SU-DHL-6 (cell line): ENCODE results near the gene CRYBG1.

Source experiments
- H2AFZ ChIP-seq: fragments of 200-600 bp; sonication (generic); 2 replicates; pipeline ENCODE4 v1.6.1; 2014; ENCODE audit warnings: low read depth, mild to moderate bottlenecking, moderate library complexity, mixed read lengths, antibody characterized with exemption, low read length; ENCODE audit not compliant: severe bottlenecking
- H3F3A ChIP-seq: fragments of 200-600 bp; shearing (Covaris generic); 2 replicates; pipeline ENCODE4 v1.6.0; 2016; ENCODE audit warnings: antibody characterized with exemption, mild to moderate bottlenecking; ENCODE audit not compliant: insufficient read depth
- H3K27ac ChIP-seq: fragments of 200-600 bp; sonication (generic); 2 replicates; pipeline ENCODE4 v1.5.1; 2016; ENCODE audit warnings: low read depth, mild to moderate bottlenecking, low read length, moderate library complexity, mixed read lengths
- H3K27me3 ChIP-seq: fragments of 200-600 bp; sonication (generic), shearing (Covaris generic); 2 replicates; pipeline ENCODE4 v1.6.0; 2014; ENCODE audit warnings: mild to moderate bottlenecking, low read length
- H3K36me3 ChIP-seq: fragments of 200-600 bp; sonication (generic); 2 replicates; pipeline ENCODE4 v1.6.1; 2014; ENCODE audit warnings: mild to moderate bottlenecking, low read length, mixed read lengths
- H3K4me2 ChIP-seq: fragments of 300-600, 200-600 bp; shearing (Covaris generic), sonication (generic); 2 replicates; pipeline ENCODE4 v1.6.0; 2014; ENCODE audit warnings: low read length, low read depth, mild to moderate bottlenecking; ENCODE audit not compliant: poor library complexity, severe bottlenecking
- H3K4me3 ChIP-seq: fragments of 200-600 bp; sonication (generic); 2 replicates; pipeline ENCODE4 v1.5.1; 2014; ENCODE audit warnings: antibody characterized with exemption, low read length, mild to moderate bottlenecking, mixed read lengths; ENCODE audit not compliant: insufficient read depth, poor library complexity, severe bottlenecking
- H3K79me2 ChIP-seq: fragments of 200-600 bp; sonication (generic); 2 replicates; pipeline ENCODE4 v1.6.1; 2014; ENCODE audit warnings: mild to moderate bottlenecking, low read length, moderate library complexity; ENCODE audit not compliant: insufficient read depth
- H3K9ac ChIP-seq: fragments of 200-600 bp; sonication (generic); 2 replicates; pipeline ENCODE4 v1.7.0; 2014; ENCODE audit warnings: mild to moderate bottlenecking, low read length
- H3K9me2 ChIP-seq: fragments of 200-600 bp; sonication (generic); replicated peaks from 2 replicates; pipeline ENCODE4 v1.6.1; 2014; ENCODE audit warnings: low read length; ENCODE audit not compliant: insufficient read depth
- H3K9me3 ChIP-seq: fragments of 200-600 bp; sonication (generic); 2 replicates; pipeline ENCODE4 v1.6.1; 2014; ENCODE audit warnings: low read length, mixed read lengths; ENCODE audit not compliant: insufficient read depth
- H4K20me1 ChIP-seq: fragments of 200-600 bp; sonication (generic); 2 replicates; pipeline ENCODE4 v1.6.1; 2014; ENCODE audit warnings: low read depth, mild to moderate bottlenecking, antibody characterized with exemption, low read length, moderate library complexity, mixed read lengths
- CTCF ChIP-seq: fragments of 200-600 bp; sonication (generic); IDR thresholded peaks from one replicate; pipeline ENCODE4 v1.5.1; 2017; ENCODE audit warnings: antibody characterized with exemption, mild to moderate bottlenecking, low read length, moderate library complexity; ENCODE audit not compliant: insufficient read depth, poor library complexity, severe bottlenecking
- EZH2phosphoT487 ChIP-seq: fragments of 200-600 bp; sonication (generic), shearing (Covaris generic); conservative IDR thresholded peaks from 2 replicates; pipeline ENCODE4 v1.6.1; 2018; ENCODE audit warnings: mild to moderate bottlenecking, antibody characterized with exemption, low read length, moderate library complexity, mixed read lengths

CRYBG1 gene

GRCh38 chr6:106563614-106564013 is 203.1 kb downstream of the CRYBG1 start:
- TF ChIP-seq CTCF (no peak), EZH2phosphoT487 (no peak)
- H3K36me3 ChIP-seq = peaks cover 39% of the 10 kb centered on the region

DNA sequence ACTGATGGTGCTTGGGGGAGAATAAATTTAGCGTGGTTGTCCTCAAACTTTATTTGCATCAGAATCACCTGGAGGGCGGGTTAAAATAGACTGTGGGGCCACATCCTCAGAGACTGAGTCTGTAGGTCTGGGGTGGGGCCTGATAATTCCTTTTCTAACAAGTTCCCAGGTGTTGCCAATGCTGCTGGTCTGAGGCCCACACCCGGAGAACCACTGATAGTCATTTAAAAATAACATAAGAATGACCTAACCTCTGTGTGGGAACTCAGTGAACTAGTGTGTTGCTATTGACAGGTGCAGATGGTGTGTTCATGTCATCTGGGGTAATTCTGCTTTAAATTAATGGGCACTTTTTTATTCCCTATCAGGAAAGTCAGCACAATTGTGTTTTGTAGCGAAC is 204.0 kb downstream of the CRYBG1 start:
- no peak overlapping the region for H3K9ac ChIP-seq
- no peak overlapping the region for H3K27ac ChIP-seq
- no peak for TF ChIP-seq EZH2phosphoT487
- no peak for TF ChIP-seq CTCF
- no peaks in the 10 kb centered on the region for H3K9me3 ChIP-seq
- H3K4me3 ChIP-seq = no peak overlapping the region
- no peaks in the 10 kb centered on the region for H3K79me2 ChIP-seq
- no peak overlapping the region for H3K4me2 ChIP-seq
- H3K36me3 ChIP-seq = peaks cover 38% of the 10 kb centered on the region
- H2AFZ ChIP-seq = no peak overlapping the region
- H3K27me3 ChIP-seq = no peaks in the 10 kb centered on the region
- H3K9me2 ChIP-seq = no peaks in the 10 kb centered on the region
- H3F3A ChIP-seq = peaks cover 33% of the 10 kb centered on the region
- no peaks in the 10 kb centered on the region for H4K20me1 ChIP-seq

More at GRCh38 chr6:106563614-106564013, 203.1 kb downstream of the CRYBG1 start:
- Histone ChIP-seq H3K79me2 (no peaks in the 10 kb centered on the region), H3K9me3 (no peaks in the 10 kb centered on the region), H3K4me3 (no peak overlapping the region), H2AFZ (no peak overlapping the region), H3F3A (peaks cover 33% of the 10 kb centered on the region), H3K4me2 (no peak overlapping the region), H4K20me1 (no peaks in the 10 kb centered on the region), H3K9ac (no peak overlapping the region), H3K9me2 (no peaks in the 10 kb centered on the region), H3K27me3 (no peaks in the 10 kb centered on the region), H3K27ac (no peak overlapping the region)

- Histone ChIP-seq H3K4me2 (no peak overlapping the region), H3K4me3 (no peak overlapping the region), H3K27ac (no peak overlapping the region), H3K9me3 (no peaks in the 10 kb centered on the region), H3K79me2 (no peaks in the 10 kb centered on the region), H3F3A (peaks cover 34% of the 10 kb centered on the region), H2AFZ (no peak overlapping the region), H4K20me1 (no peaks in the 10 kb centered on the region), H3K9me2 (no peaks in the 10 kb centered on the region), H3K36me3 (peaks cover 32% of the 10 kb centered on the region), H3K9ac (no peak overlapping the region), H3K27me3 (no peaks in the 10 kb centered on the region)
- TF ChIP-seq EZH2phosphoT487 (no peak), CTCF (no peak)
Observed at GRCh38 chr6:106568530-106568929, 208.0 kb downstream of the CRYBG1 start.

DNA sequence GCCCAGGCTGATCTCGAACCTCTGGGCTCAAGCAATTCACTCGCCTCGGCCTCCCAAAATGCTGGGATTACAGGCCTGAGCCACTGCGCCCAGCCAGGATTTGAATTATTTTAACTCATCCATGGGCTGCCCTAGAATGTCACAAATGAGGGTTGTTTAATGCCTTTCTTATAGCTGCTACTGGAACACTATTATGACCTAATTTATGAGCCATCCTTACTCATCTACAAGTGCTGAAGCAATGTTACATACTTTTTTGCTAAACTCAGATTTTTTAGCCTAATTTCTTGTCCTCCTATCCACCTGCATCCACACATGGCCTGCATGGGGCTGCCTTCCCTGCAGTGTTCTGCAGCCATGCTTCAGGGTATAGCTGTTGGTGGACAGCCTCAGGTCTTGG is 208.9 kb downstream of the CRYBG1 start:
- Histone ChIP-seq H3K27ac (no peak overlapping the region), H3K9me3 (no peaks in the 10 kb centered on the region), H3K9ac (no peak overlapping the region), H3K79me2 (no peaks in the 10 kb centered on the region), H3K27me3 (no peaks in the 10 kb centered on the region), H3K4me2 (no peak overlapping the region), H2AFZ (no peak overlapping the region), H3K9me2 (no peaks in the 10 kb centered on the region), H3K4me3 (no peak overlapping the region), H3K36me3 (peaks cover 27% of the 10 kb centered on the region), H4K20me1 (no peaks in the 10 kb centered on the region), H3F3A (peaks cover 28% of the 10 kb centered on the region)
- TF ChIP-seq EZH2phosphoT487 (no peak), CTCF (no peak)
